Panc1 (cell line): ENCODE results near the gene RNF121. TPM values are rescaled to one million over a fixed set of nuclear protein-coding genes. Genes with fewer than 3 reads are reported as not detected.

Experiments used
- ATAC-seq: fragments of 200-7000 bp; cut with Tn5 transposase; 2 replicates; pipeline ENCODE4 v1.9.1; 2020; ENCODE audit warnings: mild to moderate bottlenecking, moderate library complexity
- BruUV-seq: library from RNA; stranded (reverse); fragments of 400-500 nt; replicated peaks from 2 replicates; lab custom pipeline; 2021; lab: Mats Ljungman, UMichigan
- CTCF ChIA-PET: fragments of 300-600 bp; sonication (Branson Sonifier 250); formaldehyde crosslinking; loops from one replicate; lab custom pipeline; 2022; ENCODE audit warnings: antibody characterized with exemption; lab: Charles Lee
- POLR2A ChIA-PET: fragments of 300-600 bp; sonication (Branson Sonifier 250); formaldehyde crosslinking; loops from one replicate; lab custom pipeline; 2022; ENCODE audit warnings: antibody characterized with exemption; lab: Charles Lee
- DNase-seq: peaks from one replicate; pipeline ENCODE4 v3.0.0-alpha.2; 2010; ENCODE audit warnings: low read depth, low spot score
- H3K27ac ChIP-seq: 2 replicates; pipeline ENCODE4 v1.5.1; 2011; ENCODE audit warnings: mild to moderate bottlenecking, low read length, inconsistent platforms
- H3K27me3 ChIP-seq: fragments of 200-500 bp; sonication (Bioruptor generic); 2 replicates; pipeline ENCODE4 v1.6.0; 2014; ENCODE audit warnings: low read length, inconsistent platforms; ENCODE audit not compliant: control insufficient read depth, insufficient read depth
- H3K36me3 ChIP-seq: fragments of 200-500 bp; sonication (Bioruptor generic); 2 replicates; pipeline ENCODE4 v1.5.1; 2014; ENCODE audit warnings: inconsistent platforms, mild to moderate bottlenecking, low read length, moderate library complexity; ENCODE audit not compliant: control insufficient read depth, insufficient read depth
- H3K4me1 ChIP-seq: 2 replicates; pipeline ENCODE4 v1.5.1; 2011; ENCODE audit warnings: inconsistent platforms, mild to moderate bottlenecking, low read length, moderate library complexity; ENCODE audit not compliant: control insufficient read depth, insufficient read depth
- H3K4me3 ChIP-seq, 2 experiments: 2 replicates each; pipeline ENCODE4 v1.5.1; 2011 to 2012; ENCODE audit warnings: low read depth in 2 of 2, low read length in 2 of 2, mild to moderate bottlenecking in 2 of 2, inconsistent platforms in 1 of 2, moderate library complexity in 1 of 2
- H3K9me3 ChIP-seq: fragments of 200-500 bp; sonication (Bioruptor generic); 2 replicates; pipeline ENCODE4 v1.5.1; 2014; ENCODE audit warnings: low read depth, mild to moderate bottlenecking, inconsistent platforms, low read length, moderate library complexity; ENCODE audit not compliant: control insufficient read depth, insufficient read depth
- POLR2AphosphoS5 ChIP-seq: IDR thresholded peaks from 2 replicates; pipeline ENCODE4 v1.6.1; 2012; ENCODE audit warnings: mild to moderate bottlenecking, low read depth, low read length, moderate library complexity
- SIN3A ChIP-seq: IDR thresholded peaks from 2 replicates; pipeline ENCODE4 v1.6.1; 2012; ENCODE audit warnings: low read depth, mild to moderate bottlenecking, low read length, moderate library complexity, borderline replicate concordance; ENCODE audit not compliant: insufficient read depth
- TCF7L2 ChIP-seq: IDR thresholded peaks from 2 replicates; pipeline ENCODE4 v1.6.1; 2011; ENCODE audit warnings: mild to moderate bottlenecking, low read depth, low read length, inconsistent platforms
- in situ Hi-C: cut with HindIII; loops from 2 replicates; pipeline ENCODE4 v1.10.0; 2016; ENCODE audit warnings: low sequenced_read_pairs, low pct_unique_long_range_greater_than_20kb
- intact Hi-C: fragments of 100-400 bp; cut with micrococcal nuclease; formaldehyde crosslinking; loops from one replicate; pipeline ENCODE4 v1.10.0; 2022; ENCODE audit not compliant: unreplicated experiment
- total RNA-seq: library from RNA; stranded (reverse); gene quantifications from one replicate; pipeline ENCODE4 v1.2.1, GENCODE V29; 2021; ENCODE audit not compliant: unreplicated experiment
- TF ChIP-seq, protein P1 (sequence below): fragments of 450-650 bp; IDR thresholded peaks from 2 replicates; pipeline ENCODE4 v1.5.1; 2017; ENCODE audit warnings: mild to moderate bottlenecking
- TF ChIP-seq, protein P2 (sequence below), 2 experiments: IDR thresholded peaks; 2 replicates each; pipeline ENCODE4 v1.6.1; 2011 to 2012; ENCODE audit warnings: low read depth in 2 of 2, control low read depth in 1 of 2, low read length in 1 of 2, mild to moderate bottlenecking in 1 of 2, moderate library complexity in 1 of 2; ENCODE audit not compliant: insufficient read depth in 1 of 2

RNF121 gene
- total RNA-seq, 1 experiment from 2014 or later: 69.6 TPM

DNA sequence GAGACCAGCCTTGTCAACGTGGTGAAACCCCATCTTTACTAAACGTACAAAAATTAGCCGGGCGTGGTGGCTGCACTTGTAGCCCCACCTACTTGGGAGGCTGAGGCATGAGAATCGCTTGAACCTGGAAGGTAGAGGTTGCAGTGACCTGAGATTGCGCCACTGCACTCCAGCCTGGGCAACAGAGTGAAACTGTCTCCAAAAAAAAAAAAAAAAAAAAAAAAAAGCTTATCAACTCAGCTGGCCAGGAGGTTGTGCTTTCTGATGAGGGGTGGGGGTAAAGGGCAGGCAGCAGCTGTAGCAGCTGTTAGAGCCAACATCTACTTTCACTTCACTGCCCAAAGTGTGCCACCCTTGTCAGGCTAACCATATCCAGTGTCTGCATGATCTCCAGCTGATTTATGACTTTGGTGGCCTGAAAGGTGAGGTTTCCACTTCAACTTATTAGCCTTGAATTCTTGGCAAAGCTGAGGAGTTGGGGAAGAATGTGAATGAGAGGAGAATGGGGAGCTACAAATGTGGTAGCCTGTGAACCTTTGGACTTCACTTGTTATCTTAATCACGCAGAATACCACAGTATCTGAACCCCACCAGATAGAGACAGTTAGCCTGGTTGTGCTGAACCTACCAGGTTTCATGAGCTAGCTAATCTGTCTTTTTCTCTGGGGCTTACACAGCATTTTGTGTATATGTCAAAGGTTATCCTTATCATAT lies 19.6 kb downstream of the RNF121 start:
- no peaks in the 10 kb centered on the region for H3K9me3 ChIP-seq
- no peak for DNase-seq
- H3K4me1 ChIP-seq: peaks cover 34% of the 10 kb centered on the region
- ATAC-seq: no peak
- no peak overlapping the region for H3K4me3 ChIP-seq
- no peak for TF ChIP-seq TCF7L2
- TF ChIP-seq POLR2AphosphoS5: no peak
- TF ChIP-seq, protein P1, sequence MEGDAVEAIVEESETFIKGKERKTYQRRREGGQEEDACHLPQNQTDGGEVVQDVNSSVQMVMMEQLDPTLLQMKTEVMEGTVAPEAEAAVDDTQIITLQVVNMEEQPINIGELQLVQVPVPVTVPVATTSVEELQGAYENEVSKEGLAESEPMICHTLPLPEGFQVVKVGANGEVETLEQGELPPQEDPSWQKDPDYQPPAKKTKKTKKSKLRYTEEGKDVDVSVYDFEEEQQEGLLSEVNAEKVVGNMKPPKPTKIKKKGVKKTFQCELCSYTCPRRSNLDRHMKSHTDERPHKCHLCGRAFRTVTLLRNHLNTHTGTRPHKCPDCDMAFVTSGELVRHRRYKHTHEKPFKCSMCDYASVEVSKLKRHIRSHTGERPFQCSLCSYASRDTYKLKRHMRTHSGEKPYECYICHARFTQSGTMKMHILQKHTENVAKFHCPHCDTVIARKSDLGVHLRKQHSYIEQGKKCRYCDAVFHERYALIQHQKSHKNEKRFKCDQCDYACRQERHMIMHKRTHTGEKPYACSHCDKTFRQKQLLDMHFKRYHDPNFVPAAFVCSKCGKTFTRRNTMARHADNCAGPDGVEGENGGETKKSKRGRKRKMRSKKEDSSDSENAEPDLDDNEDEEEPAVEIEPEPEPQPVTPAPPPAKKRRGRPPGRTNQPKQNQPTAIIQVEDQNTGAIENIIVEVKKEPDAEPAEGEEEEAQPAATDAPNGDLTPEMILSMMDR: no peak
- TF ChIP-seq, protein P2, sequence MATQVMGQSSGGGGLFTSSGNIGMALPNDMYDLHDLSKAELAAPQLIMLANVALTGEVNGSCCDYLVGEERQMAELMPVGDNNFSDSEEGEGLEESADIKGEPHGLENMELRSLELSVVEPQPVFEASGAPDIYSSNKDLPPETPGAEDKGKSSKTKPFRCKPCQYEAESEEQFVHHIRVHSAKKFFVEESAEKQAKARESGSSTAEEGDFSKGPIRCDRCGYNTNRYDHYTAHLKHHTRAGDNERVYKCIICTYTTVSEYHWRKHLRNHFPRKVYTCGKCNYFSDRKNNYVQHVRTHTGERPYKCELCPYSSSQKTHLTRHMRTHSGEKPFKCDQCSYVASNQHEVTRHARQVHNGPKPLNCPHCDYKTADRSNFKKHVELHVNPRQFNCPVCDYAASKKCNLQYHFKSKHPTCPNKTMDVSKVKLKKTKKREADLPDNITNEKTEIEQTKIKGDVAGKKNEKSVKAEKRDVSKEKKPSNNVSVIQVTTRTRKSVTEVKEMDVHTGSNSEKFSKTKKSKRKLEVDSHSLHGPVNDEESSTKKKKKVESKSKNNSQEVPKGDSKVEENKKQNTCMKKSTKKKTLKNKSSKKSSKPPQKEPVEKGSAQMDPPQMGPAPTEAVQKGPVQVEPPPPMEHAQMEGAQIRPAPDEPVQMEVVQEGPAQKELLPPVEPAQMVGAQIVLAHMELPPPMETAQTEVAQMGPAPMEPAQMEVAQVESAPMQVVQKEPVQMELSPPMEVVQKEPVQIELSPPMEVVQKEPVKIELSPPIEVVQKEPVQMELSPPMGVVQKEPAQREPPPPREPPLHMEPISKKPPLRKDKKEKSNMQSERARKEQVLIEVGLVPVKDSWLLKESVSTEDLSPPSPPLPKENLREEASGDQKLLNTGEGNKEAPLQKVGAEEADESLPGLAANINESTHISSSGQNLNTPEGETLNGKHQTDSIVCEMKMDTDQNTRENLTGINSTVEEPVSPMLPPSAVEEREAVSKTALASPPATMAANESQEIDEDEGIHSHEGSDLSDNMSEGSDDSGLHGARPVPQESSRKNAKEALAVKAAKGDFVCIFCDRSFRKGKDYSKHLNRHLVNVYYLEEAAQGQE (IDR thresholded peaks at IDR 0.05; ENCODE audit: insufficient read depth in 1 of 2, low read depth in 2 of 2, low read length in 1 of 2): no peak
- TF ChIP-seq SIN3A: no peak
- in situ Hi-C loops (no loop called here), intact Hi-C loops (no loop called here)
- no peaks in the 10 kb centered on the region for H3K36me3 ChIP-seq
- ChIA-PET POLR2A (no interaction called here), CTCF (interaction anchor here (0.6 to 0.7 kb wide), 4 partner anchors 74 to 1497 kb away, joined by 3 to 4 read pairs (median 4); no protein-coding TSS in a partner anchor)
- peak overlapping the region; percentile 26; the same call in 1 of the 2 replicates for H3K27ac ChIP-seq
- BruUV-seq: no TSS peak
- H3K27me3 ChIP-seq: no peaks in the 10 kb centered on the region

DNA sequence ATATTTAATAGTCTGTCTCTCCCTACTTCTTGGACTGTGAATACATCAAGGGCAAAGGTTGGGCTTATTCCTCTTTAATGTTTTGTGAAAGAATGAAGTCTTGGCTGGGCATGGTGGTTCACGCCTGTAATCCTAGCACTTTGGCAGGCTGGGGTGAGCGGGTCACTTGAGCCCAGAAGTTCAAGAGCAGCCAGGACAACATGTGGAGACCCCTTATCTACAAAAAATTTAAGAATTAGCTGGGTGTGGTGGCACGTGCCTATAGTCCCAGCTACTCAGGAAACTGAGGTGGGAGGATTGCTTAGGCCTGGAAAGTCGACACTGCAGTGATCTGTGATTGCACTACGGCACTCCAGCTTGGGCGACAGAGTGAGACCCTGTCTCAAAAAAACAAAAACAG lies 20.2 kb downstream of the RNF121 start:
- H3K27me3 ChIP-seq: no peaks in the 10 kb centered on the region
- H3K4me1 ChIP-seq: peaks cover 33% of the 10 kb centered on the region
- H3K9me3 ChIP-seq: no peaks in the 10 kb centered on the region
- TF ChIP-seq SIN3A (no peak), POLR2AphosphoS5 (no peak), TCF7L2 (no peak)
- TF ChIP-seq, protein P2 (IDR thresholded peaks at IDR 0.05; ENCODE audit: insufficient read depth in 1 of 2, low read depth in 2 of 2, low read length in 1 of 2): no peak
- TF ChIP-seq, protein P1: no peak
- no peaks in the 10 kb centered on the region for H3K36me3 ChIP-seq
- ATAC-seq (no peak), DNase-seq (no peak)
- intact Hi-C loops (no loop called here), in situ Hi-C loops (no loop called here)
- BruUV-seq: no TSS peak
- H3K4me3 ChIP-seq: no peak overlapping the region
- ChIA-PET POLR2A (no interaction called here), CTCF (interaction anchor here (0.6 to 0.7 kb wide), 3 partner anchors 75 to 1498 kb away, joined by 3 to 4 read pairs (median 4); no protein-coding TSS in a partner anchor)
- peak overlapping the region; percentile 26; the same call in 1 of the 2 replicates for H3K27ac ChIP-seq
